HG03439 (cell line): ENCODE data around the gene RAB5B.
A peak's percentile ranks its signal among the peaks of the same experiment; 100 is the strongest.
"Not testable (repeated sequence)": the region's sequence is repeated elsewhere in the genome, so short reads cannot be mapped to it uniquely, and the experiment has no call there.

Experiments
- ATAC-seq: cut with Tn5 transposase; IDR thresholded peaks from one replicate; pipeline ENCODE4 v1.9.1; 2021; ENCODE audit warnings: mild to moderate bottlenecking, moderate library complexity; ENCODE audit not compliant: unreplicated experiment

The RAB5B gene

DNA sequence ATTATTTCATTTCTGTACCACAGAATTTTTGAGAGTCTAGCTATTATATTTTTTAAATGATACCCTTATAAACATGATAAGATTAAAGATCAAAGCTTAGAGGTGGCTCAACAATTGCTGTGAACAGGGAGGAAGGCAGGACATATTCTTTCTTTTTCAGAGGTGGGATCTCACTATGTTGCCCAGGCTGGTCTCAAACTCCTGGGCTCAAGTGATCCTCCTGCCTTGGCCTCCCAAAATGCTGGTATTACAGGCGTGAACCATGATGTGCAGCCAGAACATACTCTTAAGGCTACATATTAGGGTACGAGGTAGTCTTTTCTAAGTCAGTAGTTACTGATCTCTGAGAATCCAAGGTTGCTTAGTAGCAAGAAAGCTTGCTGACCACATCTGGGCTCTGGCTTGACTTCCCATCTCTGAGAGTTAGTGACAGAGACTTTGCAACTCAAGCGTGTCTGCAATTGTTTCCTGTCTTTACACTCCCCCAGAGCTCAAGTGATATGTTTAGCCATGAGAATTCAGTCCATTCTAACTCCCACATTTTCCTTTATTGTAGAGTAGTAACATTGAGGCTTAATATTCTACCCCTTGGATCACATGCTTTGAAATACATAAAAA, 8.6 kb downstream of the RAB5B start:
- ATAC-seq, result no peak

DNA sequence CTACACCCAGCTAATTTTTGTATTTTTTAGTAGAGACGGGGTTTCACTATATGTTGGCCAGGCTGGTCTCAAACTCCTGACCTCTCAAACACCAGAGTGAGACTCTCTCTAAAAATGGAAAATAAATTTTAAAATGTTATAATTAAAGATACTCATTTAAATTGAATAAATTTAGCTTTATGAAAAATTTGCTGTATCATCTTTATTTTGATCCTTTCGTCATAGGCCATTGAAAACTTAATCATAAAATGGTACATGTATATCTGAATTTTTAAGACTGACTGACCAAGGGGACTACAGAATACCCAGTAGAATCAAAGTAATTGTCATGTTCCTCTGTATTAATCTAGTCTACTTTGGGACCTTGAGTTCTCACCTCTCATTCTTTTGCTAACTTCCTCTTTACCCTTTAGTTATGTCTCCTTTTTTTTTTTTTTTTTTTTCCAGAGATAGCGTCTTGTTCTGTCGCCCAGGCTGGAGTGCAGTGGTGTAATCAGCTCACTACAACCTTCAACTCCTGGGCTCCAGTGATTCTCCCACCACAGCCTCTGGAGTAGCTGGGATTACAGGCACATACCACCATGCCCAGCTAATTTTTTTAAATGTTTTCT, 9.5 kb downstream of the RAB5B start:
- ATAC-seq, result no peak

- ATAC-seq, result no peak
These were observed 11.0 kb downstream of the RAB5B start for GRCh38 chr12:55984861-55985260.

- no peak for ATAC-seq
These were observed 11.5 kb downstream of the RAB5B start for GRCh38 chr12:55985341-55985740.

- not testable (repeated sequence) for ATAC-seq
These were observed 12.1 kb downstream of the RAB5B start for GRCh38 chr12:55985976-55986375.

GRCh38 chr12:55991110-55991509, 17.2 kb downstream of the RAB5B start:
- ATAC-seq, result no peak

DNA sequence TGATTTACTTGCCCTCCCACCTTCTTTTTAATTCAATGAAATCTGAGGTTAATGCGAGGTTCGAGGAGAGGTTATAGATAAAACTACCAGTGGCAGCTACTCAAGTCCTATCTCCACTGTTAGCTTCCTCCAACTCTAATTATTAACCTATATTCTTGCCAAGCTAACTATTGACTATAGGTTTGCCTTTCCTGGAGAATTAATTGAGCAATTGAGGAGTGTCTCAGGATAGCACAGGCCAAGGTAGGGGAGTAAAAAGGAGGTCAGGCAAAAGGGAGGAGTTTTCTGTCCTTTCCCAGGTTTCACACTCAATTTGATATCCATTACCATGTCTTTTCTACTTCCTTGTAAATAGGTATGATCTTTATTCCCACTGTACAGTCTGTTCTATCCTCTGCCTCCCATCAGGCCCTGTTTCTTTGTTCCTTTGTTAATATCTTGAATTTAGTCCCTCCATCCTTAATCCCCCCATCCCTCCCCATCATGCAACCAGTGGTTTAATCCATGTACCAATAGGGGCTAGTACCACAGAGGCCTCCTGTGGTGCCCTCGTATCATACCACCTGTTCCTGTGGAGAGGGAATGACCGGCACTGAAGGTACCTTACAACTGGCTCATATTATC, 19.5 kb downstream of the RAB5B start:
- no peak for ATAC-seq

DNA sequence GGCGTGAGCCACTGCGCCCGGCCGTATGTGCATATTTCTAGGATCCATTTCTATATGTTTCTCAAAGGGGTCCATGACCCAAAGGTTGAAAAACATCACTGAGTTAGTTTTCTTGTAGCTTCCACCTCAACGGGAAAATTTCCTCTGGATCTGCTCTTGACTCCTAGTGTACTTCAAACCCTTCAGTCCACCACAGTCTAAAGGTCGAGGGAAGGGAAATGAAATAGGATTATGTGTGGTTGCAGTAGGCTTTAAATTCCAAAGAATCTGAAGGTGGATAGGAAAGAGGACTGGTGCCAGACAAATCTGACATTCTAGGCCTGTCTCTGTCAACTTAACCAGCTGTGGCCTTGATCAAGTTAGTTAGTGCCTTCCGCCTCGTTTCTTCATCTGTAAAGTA, 21.5 kb downstream of the RAB5B start:
- ATAC-seq, result no peak

GRCh38 chr12:55996201-55996714, 22.4 kb downstream of the RAB5B start:
- ATAC-seq, result no peak

DNA sequence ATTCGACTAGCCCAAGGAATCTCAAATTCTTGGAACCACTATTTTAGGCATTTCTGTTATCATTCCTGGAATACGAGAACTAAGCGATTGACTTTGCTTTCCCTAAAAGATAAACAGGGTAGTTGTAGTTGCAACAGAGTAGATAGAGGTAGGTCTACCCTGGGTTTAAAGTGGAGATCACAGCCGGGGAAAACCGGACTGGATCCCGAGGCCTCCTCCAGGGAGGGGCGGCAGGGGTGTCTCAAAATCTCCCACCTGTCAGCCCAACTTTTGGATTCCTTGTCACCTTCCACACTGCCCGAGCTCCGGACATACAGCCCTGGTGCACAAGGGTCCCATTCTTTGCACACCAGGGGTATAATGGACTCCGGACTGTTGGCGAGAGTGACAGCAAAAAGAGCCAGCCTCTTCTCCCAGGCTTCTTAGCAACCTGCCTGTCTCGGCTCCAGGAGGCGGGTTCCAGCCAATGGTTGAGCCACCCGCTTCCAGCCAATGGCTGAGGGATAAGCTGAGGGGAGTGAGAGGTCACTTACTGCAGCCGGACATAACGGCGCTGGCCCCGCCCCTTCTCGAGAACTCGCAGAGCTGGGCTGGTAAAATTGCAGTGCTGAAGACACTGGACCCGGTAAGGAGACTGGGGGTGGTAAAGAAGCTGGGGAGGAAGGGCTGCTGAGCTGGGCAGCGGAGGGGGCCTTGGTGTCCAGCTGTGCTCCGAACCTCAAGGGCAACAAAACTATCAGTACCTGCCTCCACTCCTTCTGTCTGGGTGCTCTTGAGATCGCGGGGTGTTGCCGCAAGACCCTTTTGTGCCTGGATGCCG, 23.0 kb downstream of the RAB5B start, which contains the start of gene SUOX:
SUOX (plus strand) TSS at position 562 of the 820 bp plus-strand sequence. CDS start 4,946 bp downstream, outside the sequence.
- peak; percentile 97 for ATAC-seq

DNA sequence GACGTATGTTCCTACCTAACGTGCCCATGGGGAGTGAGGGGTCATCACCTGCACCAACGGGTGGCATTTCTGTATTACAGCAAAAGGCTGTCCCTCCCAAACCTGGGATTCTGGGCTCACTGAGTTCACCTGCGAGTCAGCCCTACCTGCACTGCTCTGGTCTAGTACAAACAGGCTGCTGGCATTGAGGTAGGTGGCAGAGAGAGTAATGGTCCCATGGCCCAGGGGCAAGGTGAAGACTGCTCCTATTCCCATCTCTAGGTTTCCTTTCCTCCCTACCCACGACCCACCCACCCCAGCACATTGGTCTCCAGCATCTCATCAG, 23.6 kb downstream of the RAB5B start:
- ATAC-seq, result no peak

GRCh38 chr12:55999522-55999921, 25.6 kb downstream of the RAB5B start:
- not testable (repeated sequence) for ATAC-seq

DNA sequence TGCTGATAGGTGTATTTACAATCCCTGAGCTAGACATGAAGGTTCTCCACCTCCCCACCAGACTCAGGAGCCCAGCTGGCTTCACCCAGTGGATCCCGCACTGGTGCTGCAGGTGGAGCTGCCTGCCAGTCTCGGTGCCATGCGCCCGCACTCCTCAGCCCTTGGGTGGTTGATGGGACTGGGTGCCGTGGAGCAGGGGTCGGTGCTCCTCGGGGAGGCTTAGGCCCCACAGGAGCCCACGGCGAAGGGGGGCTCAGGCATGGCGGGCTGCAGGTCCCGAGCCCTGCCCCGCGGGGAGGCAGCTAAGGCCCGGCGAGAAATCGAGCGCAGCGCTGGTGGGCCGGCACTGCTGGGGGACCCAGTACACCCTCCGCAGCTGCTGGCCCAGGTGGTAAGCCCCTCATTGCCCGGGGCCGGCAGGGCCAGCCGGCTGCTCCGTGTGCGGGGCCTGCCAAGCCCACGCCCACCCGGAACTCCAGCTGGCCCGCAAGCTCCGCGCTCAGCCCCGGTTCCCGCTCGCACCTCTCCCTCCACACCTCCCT, 26.2 kb downstream of the RAB5B start:
- ATAC-seq, result not testable (repeated sequence)

GRCh38 chr12:56001487-56002100, 27.7 kb downstream of the RAB5B start:
- no peak for ATAC-seq

DNA sequence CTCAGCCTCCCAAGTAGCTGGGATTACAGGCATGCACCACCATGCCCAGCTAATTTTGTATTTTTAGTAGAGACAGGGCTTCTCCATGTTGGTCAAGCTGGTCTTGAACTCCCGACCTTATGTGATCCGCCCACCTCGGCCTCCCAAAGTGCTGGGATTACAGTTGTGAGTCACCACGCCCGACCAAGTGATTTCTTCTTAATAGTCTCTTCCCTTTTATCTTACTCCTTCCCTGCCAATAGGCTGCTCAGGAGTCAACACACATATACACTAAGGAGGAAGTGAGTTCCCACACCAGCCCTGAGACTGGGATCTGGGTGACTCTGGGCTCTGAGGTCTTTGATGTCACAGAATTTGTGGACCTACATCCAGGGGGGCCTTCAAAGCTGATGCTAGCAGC, 29.5 kb downstream of the RAB5B start:
- not testable (repeated sequence) for ATAC-seq

GRCh38 chr12:56004211-56004610, 30.3 kb downstream of the RAB5B start:
- no peak for ATAC-seq

- peak; percentile 31 for ATAC-seq
These were observed 34.0 kb downstream of the RAB5B start for GRCh38 chr12:56007564-56008559.

- no peak for ATAC-seq
These were observed 36.3 kb downstream of the RAB5B start for GRCh38 chr12:56010111-56010570.

DNA sequence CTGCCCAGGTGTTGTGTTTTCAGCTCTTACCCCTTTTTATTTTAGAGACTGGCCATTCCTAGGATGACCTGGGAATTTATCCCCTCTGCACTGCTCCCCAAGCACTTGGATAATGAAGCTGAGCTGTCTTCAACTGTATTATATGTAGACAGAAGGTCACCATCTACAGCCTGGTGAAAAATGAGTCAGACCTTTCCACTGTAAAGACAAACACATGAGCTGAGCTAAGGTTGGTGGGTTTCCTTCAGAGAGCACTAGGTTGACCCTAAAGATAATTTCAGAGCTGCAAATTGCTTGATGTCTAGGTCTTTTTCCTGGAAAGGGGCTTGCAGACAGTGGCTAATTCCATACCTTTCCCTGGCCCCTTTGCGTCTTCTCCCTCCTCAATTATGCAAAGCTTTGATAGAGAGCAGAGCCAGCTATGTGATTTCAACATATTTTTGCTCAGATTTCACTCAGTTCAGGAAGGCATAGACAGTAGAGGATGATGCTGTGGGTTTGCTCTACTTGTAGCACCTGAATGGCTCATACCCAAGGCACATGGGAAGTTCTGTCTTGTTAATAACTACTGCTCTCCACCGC, 37.7 kb downstream of the RAB5B start:
- ATAC-seq, result no peak
